ENCODE results near the gene IFNL1. TPM values are rescaled to one million over a fixed set of nuclear protein-coding genes. Genes with fewer than 3 reads are reported as not detected.

Gene IFNL1
- total RNA-seq, 4 donors from 2014 or later = not detected

- H3K4me1 ChIP-seq = no peaks in the 10 kb centered on the region
- intact Hi-C loops (cut with DNase I; ENCODE audit: low total_unique reads) = no loop called here
- H3K27me3 ChIP-seq = no peaks in the 10 kb centered on the region
- H3K27ac ChIP-seq = peak overlapping the region in 1 of 2 donors; percentile 23
- no peaks in the 10 kb centered on the region for H3K9me3 ChIP-seq
- no peak overlapping the region for H3K4me3 ChIP-seq
- TF ChIP-seq POLR2A (IDR thresholded peaks at IDR 0.05) (no peak), CTCF (IDR thresholded peaks at IDR 0.05) (no peak)
- no peak for DNase-seq
- no peaks in the 10 kb centered on the region for H3K36me3 ChIP-seq
Measured at GRCh38 chr19:39251846-39252245, 44.4 kb upstream of the IFNL1 start.

GRCh38 chr19:39252458-39252857, 43.7 kb upstream of the IFNL1 start:
- Histone ChIP-seq H3K4me1 (no peaks in the 10 kb centered on the region), H3K9me3 (no peaks in the 10 kb centered on the region), H3K27me3 (no peaks in the 10 kb centered on the region), H3K4me3 (no peak overlapping the region), H3K27ac (no peak overlapping the region), H3K36me3 (no peaks in the 10 kb centered on the region)
- intact Hi-C loops (cut with DNase I; ENCODE audit: low total_unique reads) = no loop called here
- TF ChIP-seq POLR2A (IDR thresholded peaks at IDR 0.05) (no peak), CTCF (IDR thresholded peaks at IDR 0.05) (no peak)
- DNase-seq = no peak

- no peaks in the 10 kb centered on the region for H3K36me3 ChIP-seq
- no peak overlapping the region for H3K4me3 ChIP-seq
- H3K27ac ChIP-seq = no peak overlapping the region
- no peaks in the 10 kb centered on the region for H3K9me3 ChIP-seq
- TF ChIP-seq POLR2A (IDR thresholded peaks at IDR 0.05) (no peak), CTCF (IDR thresholded peaks at IDR 0.05) (no peak)
- H3K27me3 ChIP-seq = no peaks in the 10 kb centered on the region
- H3K4me1 ChIP-seq = no peaks in the 10 kb centered on the region
- DNase-seq = no peak
- intact Hi-C loops (cut with DNase I; ENCODE audit: low total_unique reads) = no loop called here
Measured at GRCh38 chr19:39253374-39254149, 42.6 kb upstream of the IFNL1 start.

GRCh38 chr19:39254531-39255345, 41.5 kb upstream of the IFNL1 start:
- Histone ChIP-seq H3K27ac (no peak overlapping the region), H3K4me1 (no peaks in the 10 kb centered on the region), H3K9me3 (no peaks in the 10 kb centered on the region), H3K36me3 (no peaks in the 10 kb centered on the region), H3K4me3 (no peak overlapping the region), H3K27me3 (no peaks in the 10 kb centered on the region)
- intact Hi-C loops (cut with DNase I; ENCODE audit: low total_unique reads) = no loop called here
- DNase-seq = no peak
- TF ChIP-seq POLR2A (IDR thresholded peaks at IDR 0.05) = no peak
- no peak for TF ChIP-seq CTCF (IDR thresholded peaks at IDR 0.05)

GRCh38 chr19:39257227-39257626, 39.0 kb upstream of the IFNL1 start:
- Histone ChIP-seq H3K27me3 (peaks cover 0 to 2% of the 10 kb centered on the region in 2 donors), H3K27ac (no peak overlapping the region), H3K36me3 (no peaks in the 10 kb centered on the region), H3K4me1 (no peaks in the 10 kb centered on the region), H3K4me3 (no peak overlapping the region), H3K9me3 (no peaks in the 10 kb centered on the region)
- intact Hi-C loops (cut with DNase I; ENCODE audit: low total_unique reads) = no loop called here
- no peak for DNase-seq
- TF ChIP-seq POLR2A (IDR thresholded peaks at IDR 0.05) (no peak), CTCF (IDR thresholded peaks at IDR 0.05) (no peak)

All from uterus (tissue), 4 donors.